IMR-90 (cell line): ENCODE data around the gene SOBP.

Source experiments
- CEBPB ChIP-seq: IDR thresholded peaks from 2 replicates; pipeline ENCODE4 v1.6.1; 2012; ENCODE audit warnings: low read depth, low read length, improper control_type of control experiment
- CHD1 ChIP-seq: IDR thresholded peaks from 2 replicates; pipeline ENCODE4 v1.6.1; 2012; ENCODE audit warnings: low read depth, low read length, improper control_type of control experiment
- ELK1 ChIP-seq: fragments of 150-350 bp; IDR thresholded peaks from 2 replicates; pipeline ENCODE4 v1.6.1; 2016; ENCODE audit warnings: low read depth, mild to moderate bottlenecking, low read length, moderate library complexity, borderline replicate concordance
- FOS ChIP-seq: fragments of 150-350 bp; IDR thresholded peaks from 2 replicates; pipeline ENCODE4 v1.6.1; 2016; ENCODE audit warnings: low read depth, low read length
- MAZ ChIP-seq: IDR thresholded peaks from 2 replicates; pipeline ENCODE4 v1.6.1; 2012; ENCODE audit warnings: low read depth, mild to moderate bottlenecking, low read length, improper control_type of control experiment, moderate library complexity, borderline replicate concordance
- POLR2A ChIP-seq: IDR thresholded peaks from 2 replicates; pipeline ENCODE4 v1.6.1; 2012; ENCODE audit warnings: mild to moderate bottlenecking, low read depth, low read length
- RAD21 ChIP-seq: IDR thresholded peaks from 2 replicates; pipeline ENCODE4 v1.6.1; 2012; ENCODE audit warnings: low read length, improper control_type of control experiment
- RCOR1 ChIP-seq: IDR thresholded peaks from 2 replicates; pipeline ENCODE4 v1.6.1; 2012; ENCODE audit warnings: mild to moderate bottlenecking, low read length, improper control_type of control experiment; ENCODE audit not compliant: insufficient replicate concordance
- RFX5 ChIP-seq: IDR thresholded peaks from 2 replicates; pipeline ENCODE4 v1.8.0; 2012; ENCODE audit warnings: low read depth, mild to moderate bottlenecking, low read length, moderate library complexity
- TF ChIP-seq, protein P1 (sequence below): conservative IDR thresholded peaks from 2 replicates; pipeline ENCODE4 v1.5.1; 2012; ENCODE audit warnings: mild to moderate bottlenecking, low read depth, low read length, improper control_type of control experiment

DNA sequence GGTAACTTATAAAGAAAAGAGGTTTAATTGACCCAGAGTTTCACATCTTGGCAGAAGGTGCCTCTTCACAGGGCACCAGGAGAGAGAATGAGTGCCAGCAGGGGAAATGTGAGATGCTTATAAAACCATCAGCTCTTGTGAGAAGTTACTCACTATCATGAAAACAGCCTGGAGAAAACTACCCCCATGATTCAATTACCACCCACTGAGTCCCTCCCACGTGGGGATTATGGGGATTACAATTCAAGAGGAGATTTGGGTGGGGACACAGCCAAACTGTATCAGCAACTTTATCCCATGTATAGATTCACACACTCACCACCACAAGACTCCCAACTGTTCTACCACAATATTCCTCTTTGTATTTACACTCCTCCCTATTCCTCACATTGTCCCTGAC lies 41.1 kb upstream of the SOBP start:
- TF ChIP-seq, protein P1, sequence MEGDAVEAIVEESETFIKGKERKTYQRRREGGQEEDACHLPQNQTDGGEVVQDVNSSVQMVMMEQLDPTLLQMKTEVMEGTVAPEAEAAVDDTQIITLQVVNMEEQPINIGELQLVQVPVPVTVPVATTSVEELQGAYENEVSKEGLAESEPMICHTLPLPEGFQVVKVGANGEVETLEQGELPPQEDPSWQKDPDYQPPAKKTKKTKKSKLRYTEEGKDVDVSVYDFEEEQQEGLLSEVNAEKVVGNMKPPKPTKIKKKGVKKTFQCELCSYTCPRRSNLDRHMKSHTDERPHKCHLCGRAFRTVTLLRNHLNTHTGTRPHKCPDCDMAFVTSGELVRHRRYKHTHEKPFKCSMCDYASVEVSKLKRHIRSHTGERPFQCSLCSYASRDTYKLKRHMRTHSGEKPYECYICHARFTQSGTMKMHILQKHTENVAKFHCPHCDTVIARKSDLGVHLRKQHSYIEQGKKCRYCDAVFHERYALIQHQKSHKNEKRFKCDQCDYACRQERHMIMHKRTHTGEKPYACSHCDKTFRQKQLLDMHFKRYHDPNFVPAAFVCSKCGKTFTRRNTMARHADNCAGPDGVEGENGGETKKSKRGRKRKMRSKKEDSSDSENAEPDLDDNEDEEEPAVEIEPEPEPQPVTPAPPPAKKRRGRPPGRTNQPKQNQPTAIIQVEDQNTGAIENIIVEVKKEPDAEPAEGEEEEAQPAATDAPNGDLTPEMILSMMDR = no peak
- TF ChIP-seq MAZ (no peak), RAD21 (no peak), POLR2A (no peak), ELK1 (no peak), FOS (no peak), RCOR1 (no peak), CEBPB (no peak), CHD1 (no peak), RFX5 (no peak)
